Transverse colon (tissue), 4 donors: Measurements from ENCODE around the gene TM9SF1. TPM values are rescaled to one million over a fixed set of nuclear protein-coding genes. Genes with fewer than 3 reads are reported as not detected.
A peak's percentile ranks its signal among the peaks of the same experiment; 100 is the strongest.

Source experiments
- DNase-seq: peaks from one replicate; pipeline ENCODE4 v3.0.0-alpha.2; 2019
- H3K27ac ChIP-seq, 4 donors: fragments of 200-600 bp; sonication (generic); 2 replicates each; pipeline ENCODE4 v1.5.1; 2016 to 2018; ENCODE audit warnings: inconsistent platforms in 4 of 4
- H3K27me3 ChIP-seq: fragments of 200-600 bp; sonication (generic); 2 replicates; pipeline ENCODE4 v1.5.1; 2017; ENCODE audit warnings: inconsistent platforms
- H3K36me3 ChIP-seq, 4 donors: fragments of 200-600 bp; sonication (generic); 2 replicates each; pipeline ENCODE4 v1.5.1; 2017 to 2019; ENCODE audit warnings: inconsistent platforms in 4 of 4
- H3K4me1 ChIP-seq, 4 donors: fragments of 200-600 bp; sonication (generic); 2 replicates each; pipeline ENCODE4 v1.5.1; 2017 to 2020; ENCODE audit warnings: inconsistent platforms in 4 of 4
- H3K4me3 ChIP-seq, 4 donors: fragments of 200-600 bp; sonication (generic); 1 replicate in 1 of 4; 2 replicates in 3 of 4; pipeline versions ENCODE4 v1.5.1 to v1.6.1; 2017 to 2019; ENCODE audit warnings: inconsistent platforms in 4 of 4
- H3K9me3 ChIP-seq, 2 donors: fragments of 200-600 bp; sonication (generic); 2 replicates each; pipeline ENCODE4 v1.5.1; 2017 to 2019; ENCODE audit warnings: inconsistent platforms in 2 of 2
- CTCF ChIP-seq, 5 experiments: fragments of 200-600 bp in 3 of 5; fragments of 450-650 bp in 2 of 5; sonication (generic) in 3 of 5; IDR thresholded peaks; 1 replicate in 2 of 5; 2 replicates in 3 of 5; pipeline ENCODE4 v1.5.1; 2016 to 2017; ENCODE audit warnings: antibody characterized with exemption in 5 of 5, inconsistent platforms in 3 of 5, mild to moderate bottlenecking in 2 of 5, moderate library complexity in 1 of 5
- EP300 ChIP-seq: sonication (generic); formaldehyde crosslinking; IDR thresholded peaks from one replicate; pipeline ENCODE4 v1.6.1; 2017; ENCODE audit warnings: antibody characterized with exemption, low read depth
- POLR2A ChIP-seq: fragments of 450-650 bp; IDR thresholded peaks from one replicate; pipeline ENCODE4 v1.6.1; 2016; ENCODE audit warnings: antibody characterized with exemption, mild to moderate bottlenecking, moderate library complexity
- POLR2AphosphoS5 ChIP-seq, 3 donors: sonication (generic); formaldehyde crosslinking; IDR thresholded peaks; one replicate each; pipeline ENCODE4 v1.6.1; 2016; ENCODE audit warnings: antibody characterized with exemption in 3 of 3
- WGBS, 2 donors: methylation state at CpG; one replicate each; pipeline ENCODE4 v1.1.5; 2018; ENCODE audit warnings: low coverage in 1 of 2; 5-methylcytosine and 5-hydroxymethylcytosine counted together
- in situ Hi-C, 4 donors: fragments of 200-750 bp; cut with MboI; loops; one replicate each; pipeline versions ENCODE4 v1.15.0 to v1.15.1; 2017; ENCODE audit warnings: low sequenced_read_pairs in 3 of 4, low pct_ligation_motif_present in 1 of 4, low pct_unique_long_range_greater_than_20kb in 1 of 4
- intact Hi-C: fragments of 100-400 bp; cut with DNase I; formaldehyde crosslinking; loops from one replicate; pipeline ENCODE4 v1.15.1; 2023; ENCODE audit warnings: low total_unique reads
- total RNA-seq, 4 donors: library from RNA; depleted of rRNA; stranded (reverse); fragments of >200 nt; gene quantifications; one replicate each; pipeline ENCODE4 v1.1.0, GENCODE V29; 2016

Gene TM9SF1
- total RNA-seq, 4 donors from 2014 or later: 32.9 to 127 (median 63.9) TPM

- Histone ChIP-seq H3K9me3 (no peaks in the 10 kb centered on the region), H3K27me3 (no peaks in the 10 kb centered on the region), H3K4me1 (peaks cover 20 to 36% (median 25%) of the 10 kb centered on the region in 4 donors), H3K36me3 (peaks cover 0 to 6% (median 0%) of the 10 kb centered on the region in 4 donors), H3K4me3 (no peak overlapping the region), H3K27ac (peak overlapping the region in 1 of 4 donors; percentile 24)
- in situ Hi-C loops: no loop called here
- WGBS, 2 donors: 76 to 85% methylated on average over 5 to 7 of the region's 7 CpGs
- no peak for DNase-seq
- no peak for TF ChIP-seq EP300
- TF ChIP-seq POLR2AphosphoS5 (IDR thresholded peaks at IDR 0.05): no peak
- no peak for TF ChIP-seq POLR2A
- no peak for TF ChIP-seq CTCF (IDR thresholded peaks at IDR 0.05)
- intact Hi-C loops: no loop called here
These were observed 3.7 kb upstream of the TM9SF1 start for GRCh38 chr14:24198814-24199524.

- peak overlapping the region in 1 of 4 donors; percentile 81 for H3K4me3 ChIP-seq
- intact Hi-C loops (no loop called here), in situ Hi-C loops (no loop called here)
- no peak for TF ChIP-seq POLR2A
- no peak for TF ChIP-seq CTCF (IDR thresholded peaks at IDR 0.05)
- TF ChIP-seq POLR2AphosphoS5 (IDR thresholded peaks at IDR 0.05): no peak
- TF ChIP-seq EP300: no peak
- no peaks in the 10 kb centered on the region for H3K27me3 ChIP-seq
- H3K27ac ChIP-seq: peak overlapping the region; percentile 10 to 97 (median 96)
- no peaks in the 10 kb centered on the region for H3K9me3 ChIP-seq
- 78 to 83% methylated on average over 1 to 2 of the region's 2 CpGs for WGBS, 2 donors
- H3K4me1 ChIP-seq: peaks cover 20 to 37% (median 25%) of the 10 kb centered on the region in 4 donors
- no peak for DNase-seq
- peaks cover 0 to 6% (median 0%) of the 10 kb centered on the region in 4 donors for H3K36me3 ChIP-seq
These were observed 1.8 kb upstream of the TM9SF1 start for GRCh38 chr14:24197056-24197450.

- in situ Hi-C loops (no loop called here), intact Hi-C loops (no loop called here)
- H3K27ac ChIP-seq: peak overlapping the region; percentile 96 to 98 (median 96)
- peak overlapping the region; percentile 72 to 98 (median 86) for H3K4me3 ChIP-seq
- 32 to 59% methylated on average over 10 to 33 of the region's 33 CpGs for WGBS, 2 donors
- DNase-seq: no peak
- H3K36me3 ChIP-seq: peaks cover 0 to 2% (median 0%) of the 10 kb centered on the region in 4 donors
- TF ChIP-seq POLR2AphosphoS5 (IDR thresholded peaks at IDR 0.05) (no peak), POLR2A (no peak), EP300 (no peak), CTCF (IDR thresholded peaks at IDR 0.05) (no peak)
- H3K4me1 ChIP-seq: peaks cover 20 to 37% (median 25%) of the 10 kb centered on the region in 4 donors
- H3K27me3 ChIP-seq: no peaks in the 10 kb centered on the region
- no peaks in the 10 kb centered on the region for H3K9me3 ChIP-seq
These were observed 1.1 kb upstream of the TM9SF1 start for GRCh38 chr14:24196071-24197055.

- intact Hi-C loops (no loop called here), in situ Hi-C loops (no loop called here)
- no peak for TF ChIP-seq POLR2A
- TF ChIP-seq POLR2AphosphoS5 (IDR thresholded peaks at IDR 0.05): no peak
- TF ChIP-seq EP300: no peak
- no peak for TF ChIP-seq CTCF (IDR thresholded peaks at IDR 0.05)
- WGBS, 2 donors: 19 to 50% methylated on average over 3 to 8 of the region's 8 CpGs
- no peaks in the 10 kb centered on the region for H3K9me3 ChIP-seq
- no peaks in the 10 kb centered on the region for H3K36me3 ChIP-seq
- peaks cover 20 to 37% (median 25%) of the 10 kb centered on the region in 4 donors for H3K4me1 ChIP-seq
- DNase-seq: no peak
- H3K4me3 ChIP-seq: peak overlapping the region; percentile 72 to 98 (median 86)
- peak overlapping the region; percentile 96 to 98 (median 96) for H3K27ac ChIP-seq
- no peaks in the 10 kb centered on the region for H3K27me3 ChIP-seq
These were observed 412 bp downstream of the TM9SF1 start for GRCh38 chr14:24194873-24195185.
